Endothelial cell of umbilical vein (primary cell): ENCODE results near the gene BRME1.

Experiments
- CTCF ChIP-seq, 2 donors: IDR thresholded peaks; 1 replicate in 1 of 2; 2 replicates in 1 of 2; pipeline ENCODE4 v1.5.1; 2011; ENCODE audit warnings: low read length in 2 of 2, mild to moderate bottlenecking in 2 of 2, moderate library complexity in 2 of 2, control low read depth in 1 of 2, inconsistent platforms in 1 of 2, low read depth in 1 of 2; ENCODE audit not compliant: insufficient read depth in 1 of 2; ENCODE audit errors: extremely low read depth in 1 of 2
- FOS ChIP-seq: IDR thresholded peaks from 2 replicates; pipeline ENCODE4 v1.6.1; 2011; ENCODE audit warnings: mild to moderate bottlenecking, low read length, moderate library complexity, borderline replicate concordance; ENCODE audit not compliant: insufficient read depth
- POLR2A ChIP-seq: IDR thresholded peaks from 2 replicates; pipeline ENCODE4 v1.6.1; 2012; ENCODE audit warnings: low read depth, mild to moderate bottlenecking, control low read depth, low read length
- POLR2AphosphoS5 ChIP-seq: IDR thresholded peaks from 2 replicates; pipeline ENCODE4 v1.6.1; 2012; ENCODE audit warnings: low read depth, mild to moderate bottlenecking, control low read depth, low read length, moderate library complexity; ENCODE audit not compliant: insufficient read depth

- TF ChIP-seq CTCF (IDR thresholded peaks at IDR 0.05; ENCODE audit: extremely low read depth in 1 of 2, insufficient read depth in 1 of 2, low read depth in 1 of 2, low read length in 2 of 2): no peak
- TF ChIP-seq FOS: no peak
- no peak for TF ChIP-seq POLR2A
- no peak for TF ChIP-seq POLR2AphosphoS5
These were observed 39.4 kb downstream of the BRME1 start for GRCh38 chr19:13866463-13867046.
